Colonic mucosa (tissue), 4 donors: ENCODE measurements around the gene FAIM. TPM values are rescaled to one million over a fixed set of nuclear protein-coding genes. Genes with fewer than 3 reads are reported as not detected.

Experiments
- DNase-seq: peaks from one replicate; pipeline ENCODE4 v3.0.0-alpha.2; 2020
- H3K27ac ChIP-seq: fragments of 200-600 bp; one replicate; pipeline ENCODE4 v1.8.0; 2021
- H3K27me3 ChIP-seq: fragments of 200-600 bp; one replicate; pipeline ENCODE4 v1.8.0; 2021
- H3K36me3 ChIP-seq: fragments of 200-600 bp; one replicate; pipeline ENCODE4 v1.8.0; 2021
- H3K4me1 ChIP-seq: fragments of 200-600 bp; one replicate; pipeline ENCODE4 v1.8.0; 2021; ENCODE audit warnings: mild to moderate bottlenecking
- H3K4me3 ChIP-seq: fragments of 200-600 bp; one replicate; pipeline ENCODE4 v1.8.0; 2021
- H3K9ac ChIP-seq, 2 donors: one replicate each; pipeline ENCODE4 v1.7.0; 2013; ENCODE audit warnings: control low read depth in 2 of 2, low read depth in 2 of 2, low read length in 2 of 2
- H3K9me3 ChIP-seq: fragments of 200-600 bp; one replicate; pipeline ENCODE4 v1.8.0; 2021
- CTCF ChIP-seq: fragments of 200-600 bp; IDR thresholded peaks from one replicate; pipeline ENCODE4 v1.8.0; 2022; ENCODE audit warnings: antibody characterized with exemption, mild to moderate bottlenecking
- intact Hi-C: fragments of 100-400 bp; cut with DNase I; formaldehyde crosslinking; loops from one replicate; pipeline ENCODE4 v1.14.1; 2022
- total RNA-seq, 2 donors: library from RNA; stranded (reverse); fragmentation: NEBNext Ultra II Directional in 1 of 2; extraction: Animal tissue kit (Norgen Biotek cat#: 25700) in 1 of 2; gene quantifications; one replicate each; pipeline ENCODE4 v1.2.1, GENCODE V29; 2021
- donor health status: healthy.
- donor health status: DM: no; HTN: no; CAD: no.
- donor health status: DM: no; HTN: no; CAD: no.

FAIM gene
- total RNA-seq, 2 donors from 2014 or later: 4.4 to 7.0 TPM

GRCh38 chr3:138681463-138682220 lies 73.1 kb downstream of the FAIM start:
- no peak overlapping the region for H3K27ac ChIP-seq

GRCh38 chr3:138682648-138683047 lies 74.1 kb downstream of the FAIM start:
- H3K9ac ChIP-seq: no peak overlapping the region
- TF ChIP-seq CTCF: no peak
- no peak overlapping the region for H3K27ac ChIP-seq
- H3K4me3 ChIP-seq: no peak overlapping the region
- H3K4me1 ChIP-seq: no peaks in the 10 kb centered on the region
- no peak for DNase-seq
- no peaks in the 10 kb centered on the region for H3K36me3 ChIP-seq
- no peaks in the 10 kb centered on the region for H3K27me3 ChIP-seq
- intact Hi-C loops: no loop called here
- no peaks in the 10 kb centered on the region for H3K9me3 ChIP-seq

More at GRCh38 chr3:138681463-138682220, 73.1 kb downstream of the FAIM start:
- H3K36me3 ChIP-seq: no peaks in the 10 kb centered on the region
- no peaks in the 10 kb centered on the region for H3K9me3 ChIP-seq
- no peak for DNase-seq
- intact Hi-C loops: no loop called here
- TF ChIP-seq CTCF: no peak
- no peak overlapping the region for H3K4me3 ChIP-seq
- no peak overlapping the region for H3K9ac ChIP-seq
- no peaks in the 10 kb centered on the region for H3K4me1 ChIP-seq
- H3K27me3 ChIP-seq: no peaks in the 10 kb centered on the region

Other genes with a start within 250 kb of the FAIM start
- gene ESYT3, start 174.2 kb upstream of the FAIM start, total RNA-seq: 1 to 10 TPM in 1 of 2 donors, under 1 TPM in 1; 0.89 to 1.2 TPM
- 10 to 100 TPM; 31.6 to 45.4 TPM for gene CEP70, start 14.5 kb upstream of the FAIM start, total RNA-seq
- 10 to 100 TPM; 43.4 to 51.5 TPM for gene PIK3CB, start 226.2 kb downstream of the FAIM start, total RNA-seq